ENCODE results near the gene TMEM132D.

GRCh38 chr12:129119537-129119936, 784.3 kb downstream of the TMEM132D start:
- TF ChIP-seq CTCF (IDR thresholded peaks at IDR 0.05) (no peak), POLR2A (IDR thresholded peaks at IDR 0.05) (no peak)
